Mucosa of rectum (tissue), 2 donors: ENCODE data around the gene SETD1A.
"Not testable (repeated sequence)": the region's sequence is repeated elsewhere in the genome, so short reads cannot be mapped to it uniquely, and the experiment has no call there.

ENCODE experiments used
- H3K27ac ChIP-seq, 2 donors: one replicate each; pipeline ENCODE4 v1.7.0; 2013; ENCODE audit warnings: inconsistent platforms in 2 of 2, low read depth in 2 of 2, low read length in 2 of 2
- H3K27me3 ChIP-seq, 2 donors: one replicate each; pipeline ENCODE4 v1.7.0; 2013; ENCODE audit warnings: low read length in 2 of 2; ENCODE audit not compliant: control insufficient read depth in 2 of 2, insufficient read depth in 2 of 2
- H3K36me3 ChIP-seq, 2 donors: one replicate each; pipeline ENCODE4 v1.7.0; 2013; ENCODE audit warnings: low read length in 2 of 2; ENCODE audit not compliant: control insufficient read depth in 2 of 2, insufficient read depth in 2 of 2
- H3K4me1 ChIP-seq, 2 donors: one replicate each; pipeline ENCODE4 v1.7.0; 2013; ENCODE audit warnings: low read length in 2 of 2, mild to moderate bottlenecking in 1 of 2; ENCODE audit not compliant: control insufficient read depth in 2 of 2, insufficient read depth in 2 of 2
- H3K4me3 ChIP-seq, 2 donors: one replicate each; pipeline ENCODE4 v1.7.0; 2013; ENCODE audit warnings: low read length in 2 of 2
- H3K9ac ChIP-seq, 2 donors: one replicate each; pipeline ENCODE4 v1.7.0; 2013; ENCODE audit warnings: low read length in 2 of 2, low read depth in 1 of 2, mild to moderate bottlenecking in 1 of 2
- H3K9me3 ChIP-seq, 2 donors: one replicate each; pipeline ENCODE4 v1.7.0; 2013; ENCODE audit warnings: low read length in 2 of 2; ENCODE audit not compliant: control insufficient read depth in 2 of 2
- donor health status: healthy.
- donor health status: Normal muscosa, but diverticular disease.

SETD1A gene

DNA sequence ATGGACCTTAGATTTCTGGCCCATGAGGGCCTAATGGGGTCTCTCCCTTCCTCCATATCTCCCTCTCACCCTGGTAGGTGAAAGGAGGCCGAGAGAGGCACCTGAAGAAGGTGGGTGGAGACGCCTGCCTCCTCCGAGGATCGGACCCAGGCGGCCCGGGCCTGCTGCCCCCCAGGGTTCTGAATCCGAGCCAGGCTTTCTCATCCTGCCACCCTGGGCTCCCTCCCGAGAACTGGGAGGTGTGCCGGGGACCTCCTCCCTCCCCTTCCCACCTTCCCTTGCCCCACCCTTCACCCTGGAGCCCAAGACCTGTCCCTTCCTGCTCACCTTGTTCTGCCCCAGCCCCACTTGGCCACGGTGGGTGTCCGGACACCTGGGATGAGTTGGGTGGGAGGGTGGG, 29.2 kb upstream of the SETD1A start:
- H3K4me3 ChIP-seq: no peak overlapping the region
- H3K9me3 ChIP-seq: no peaks in the 10 kb centered on the region
- no peak overlapping the region for H3K9ac ChIP-seq
- H3K27ac ChIP-seq: no peak overlapping the region
- H3K27me3 ChIP-seq: no peaks in the 10 kb centered on the region
- H3K36me3 ChIP-seq: peaks cover 19 to 25% of the 10 kb centered on the region in 2 donors
- H3K4me1 ChIP-seq: no peaks in the 10 kb centered on the region

DNA sequence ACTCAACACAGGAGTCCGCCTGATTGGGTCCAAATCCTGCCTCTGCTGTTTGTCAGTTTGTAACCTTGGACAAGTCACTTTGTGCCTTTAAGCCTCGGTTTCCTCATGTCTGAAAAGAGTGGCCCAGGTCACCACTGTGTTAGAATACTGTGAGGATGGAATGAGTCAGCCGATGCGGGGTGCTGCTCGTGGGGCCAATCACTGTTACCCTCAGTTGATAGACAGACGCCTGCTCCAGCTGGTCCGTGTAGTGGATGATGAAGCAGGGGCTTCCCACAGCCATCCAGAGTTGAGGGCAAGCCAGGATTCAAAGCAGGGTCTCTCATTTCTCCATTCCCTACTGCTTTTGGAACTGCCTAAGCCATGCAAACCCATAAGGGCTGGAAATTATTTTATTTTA, 28.4 kb upstream of the SETD1A start:
- H3K36me3 ChIP-seq: peaks cover 19 to 26% of the 10 kb centered on the region in 2 donors
- no peaks in the 10 kb centered on the region for H3K27me3 ChIP-seq
- no peak overlapping the region for H3K27ac ChIP-seq
- no peak overlapping the region for H3K4me3 ChIP-seq
- no peak overlapping the region for H3K9ac ChIP-seq
- no peaks in the 10 kb centered on the region for H3K4me1 ChIP-seq
- no peaks in the 10 kb centered on the region for H3K9me3 ChIP-seq

DNA sequence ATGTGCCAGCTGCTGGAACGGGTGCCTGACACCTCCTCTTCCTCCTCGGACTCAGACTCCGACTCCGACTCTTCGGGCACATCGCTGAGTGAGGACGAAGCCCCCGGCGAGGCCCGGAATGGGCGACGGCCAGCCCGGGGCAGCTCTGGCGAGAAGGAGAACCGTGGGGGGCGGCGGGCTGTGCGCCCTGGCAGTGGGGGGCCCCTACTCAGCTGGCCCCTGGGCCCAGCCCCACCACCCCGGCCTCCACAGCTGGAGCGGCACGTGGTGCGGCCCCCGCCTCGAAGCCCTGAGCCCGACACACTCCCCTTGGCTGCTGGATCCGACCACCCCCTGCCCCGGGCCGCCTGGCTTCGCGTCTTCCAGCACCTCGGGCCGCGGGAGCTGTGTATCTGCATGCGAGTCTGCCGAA, 27.4 kb upstream of the SETD1A start:
- no peaks in the 10 kb centered on the region for H3K9me3 ChIP-seq
- H3K4me3 ChIP-seq: no peak overlapping the region
- H3K36me3 ChIP-seq: peaks cover 22 to 26% of the 10 kb centered on the region in 2 donors
- H3K4me1 ChIP-seq: peaks cover 0 to 3% of the 10 kb centered on the region in 2 donors
- no peak overlapping the region for H3K9ac ChIP-seq
- H3K27me3 ChIP-seq: no peaks in the 10 kb centered on the region
- H3K27ac ChIP-seq: no peak overlapping the region

DNA sequence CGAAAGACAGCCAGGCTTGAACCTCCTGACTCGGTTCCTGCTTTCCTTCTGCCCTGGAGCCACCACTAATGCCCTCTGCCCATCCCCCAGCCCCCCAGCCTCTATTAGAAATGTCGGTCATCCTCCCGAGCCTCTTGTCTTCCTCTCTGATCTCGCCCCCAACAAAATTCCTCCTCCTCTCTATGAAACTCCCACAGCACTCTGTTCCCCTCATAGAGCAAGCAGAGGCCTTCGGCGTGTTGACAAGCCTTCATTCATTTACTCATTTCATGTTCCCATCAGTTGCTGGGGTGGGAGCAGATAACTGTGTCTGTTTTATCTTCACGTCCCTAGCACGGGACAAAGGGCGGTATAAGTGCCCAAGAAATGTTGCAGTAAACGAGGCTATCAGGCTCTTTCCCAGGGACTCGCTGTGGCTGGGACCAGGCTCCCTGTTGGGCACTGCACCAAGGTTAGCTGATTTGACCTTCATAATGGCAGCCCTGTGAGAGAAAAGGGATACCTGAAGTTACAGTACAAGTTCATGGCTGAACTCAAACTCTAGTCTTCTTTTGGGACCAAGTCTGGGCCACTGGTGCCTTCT, 26.4 kb upstream of the SETD1A start:
- Histone ChIP-seq H3K9me3 (no peaks in the 10 kb centered on the region), H3K36me3 (peaks cover 22 to 24% of the 10 kb centered on the region in 2 donors), H3K4me3 (no peak overlapping the region), H3K27ac (no peak overlapping the region), H3K4me1 (peaks cover 0 to 3% of the 10 kb centered on the region in 2 donors), H3K9ac (no peak overlapping the region), H3K27me3 (no peaks in the 10 kb centered on the region)

DNA sequence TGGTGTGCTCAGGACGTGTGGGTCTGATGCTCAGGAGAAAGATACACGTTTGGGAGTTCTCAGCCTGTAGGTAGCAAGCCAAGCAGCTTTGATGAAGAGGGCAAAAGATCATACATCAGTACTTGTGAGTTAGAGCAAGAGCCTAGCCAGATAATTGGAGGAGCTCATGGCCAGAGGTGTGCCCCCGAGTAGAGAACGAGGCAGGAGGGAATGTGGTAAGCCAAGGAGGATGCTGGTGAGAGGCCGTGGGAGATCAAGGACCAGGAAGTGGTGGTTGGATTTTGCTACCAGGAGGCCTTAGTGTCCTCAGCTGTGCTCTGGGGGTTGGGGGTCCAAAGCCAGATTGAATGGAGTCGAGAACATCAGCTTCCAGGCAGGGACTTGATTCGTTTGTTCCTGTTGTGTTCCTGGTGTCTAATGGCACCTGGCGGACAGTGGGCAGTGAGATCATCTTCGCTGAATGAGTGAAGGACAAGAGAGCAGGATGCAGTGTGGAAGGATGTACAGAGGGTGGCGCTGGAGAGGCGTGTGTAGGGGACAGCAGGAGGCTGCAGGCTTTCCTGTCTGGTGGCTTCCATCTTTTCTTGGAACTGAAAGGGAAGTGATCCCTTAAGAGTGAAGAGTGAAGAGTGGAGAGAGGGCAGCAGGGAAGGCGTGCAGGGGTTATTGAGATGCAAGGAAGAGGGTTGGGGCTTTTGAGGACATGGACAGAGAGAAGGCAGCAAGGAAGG, 22.6 kb upstream of the SETD1A start:
- H3K27me3 ChIP-seq: no peaks in the 10 kb centered on the region
- no peak overlapping the region for H3K9ac ChIP-seq
- H3K9me3 ChIP-seq: no peaks in the 10 kb centered on the region
- peaks cover 17 to 19% of the 10 kb centered on the region in 2 donors for H3K36me3 ChIP-seq
- peaks cover 0 to 3% of the 10 kb centered on the region in 2 donors for H3K4me1 ChIP-seq
- no peak overlapping the region for H3K4me3 ChIP-seq
- H3K27ac ChIP-seq: no peak overlapping the region

DNA sequence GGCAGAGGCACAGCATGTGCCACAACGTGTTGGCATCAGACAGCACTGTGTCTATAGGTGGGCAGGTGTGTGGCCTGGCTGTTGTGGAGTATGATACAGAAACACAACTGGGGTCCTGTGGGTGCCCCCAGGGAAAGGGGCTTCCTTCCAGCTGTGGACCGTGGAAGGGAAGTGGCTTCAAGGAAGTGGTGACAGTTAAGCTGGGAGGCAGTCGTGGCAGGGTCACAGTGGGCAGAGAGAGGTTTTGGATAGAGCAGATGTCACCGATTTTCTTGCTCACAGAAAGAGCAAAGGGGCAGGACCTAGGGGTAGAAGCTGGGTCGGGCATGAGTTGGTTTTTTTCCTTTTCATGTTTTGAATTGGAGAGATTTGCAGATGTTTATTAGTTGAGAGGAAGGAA, 19.9 kb upstream of the SETD1A start:
- Histone ChIP-seq H3K9ac (no peak overlapping the region), H3K4me3 (no peak overlapping the region), H3K27ac (no peak overlapping the region), H3K27me3 (no peaks in the 10 kb centered on the region), H3K9me3 (no peaks in the 10 kb centered on the region), H3K36me3 (peaks cover 3 to 6% of the 10 kb centered on the region in 2 donors), H3K4me1 (peaks cover 11 to 15% of the 10 kb centered on the region in 2 donors)

DNA sequence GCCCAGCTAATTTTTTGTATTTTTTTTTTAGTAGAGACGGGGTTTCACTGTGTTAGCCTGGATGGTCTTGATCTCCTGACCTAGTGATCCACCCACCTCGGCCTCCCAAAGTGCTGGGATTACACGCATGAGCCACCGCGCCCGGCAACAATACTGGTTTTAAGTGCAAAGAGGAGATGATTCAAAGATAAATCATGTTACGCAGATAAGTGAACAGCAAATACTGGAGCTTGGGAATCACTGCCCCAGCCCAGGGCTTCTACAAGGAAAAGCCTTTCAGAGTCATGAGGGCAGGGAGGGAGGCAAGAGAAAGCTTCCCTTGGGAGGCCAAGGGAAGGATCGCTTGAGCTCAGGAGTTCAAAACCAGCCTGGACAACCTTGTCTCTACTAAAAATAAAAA, 18.0 kb upstream of the SETD1A start:
- not testable (repeated sequence) for H3K9ac ChIP-seq, H3K27ac ChIP-seq, H3K36me3 ChIP-seq, H3K9me3 ChIP-seq, H3K4me3 ChIP-seq, H3K27me3 ChIP-seq
- peaks cover 14 to 18% of the 10 kb centered on the region in 2 donors for H3K4me1 ChIP-seq

DNA sequence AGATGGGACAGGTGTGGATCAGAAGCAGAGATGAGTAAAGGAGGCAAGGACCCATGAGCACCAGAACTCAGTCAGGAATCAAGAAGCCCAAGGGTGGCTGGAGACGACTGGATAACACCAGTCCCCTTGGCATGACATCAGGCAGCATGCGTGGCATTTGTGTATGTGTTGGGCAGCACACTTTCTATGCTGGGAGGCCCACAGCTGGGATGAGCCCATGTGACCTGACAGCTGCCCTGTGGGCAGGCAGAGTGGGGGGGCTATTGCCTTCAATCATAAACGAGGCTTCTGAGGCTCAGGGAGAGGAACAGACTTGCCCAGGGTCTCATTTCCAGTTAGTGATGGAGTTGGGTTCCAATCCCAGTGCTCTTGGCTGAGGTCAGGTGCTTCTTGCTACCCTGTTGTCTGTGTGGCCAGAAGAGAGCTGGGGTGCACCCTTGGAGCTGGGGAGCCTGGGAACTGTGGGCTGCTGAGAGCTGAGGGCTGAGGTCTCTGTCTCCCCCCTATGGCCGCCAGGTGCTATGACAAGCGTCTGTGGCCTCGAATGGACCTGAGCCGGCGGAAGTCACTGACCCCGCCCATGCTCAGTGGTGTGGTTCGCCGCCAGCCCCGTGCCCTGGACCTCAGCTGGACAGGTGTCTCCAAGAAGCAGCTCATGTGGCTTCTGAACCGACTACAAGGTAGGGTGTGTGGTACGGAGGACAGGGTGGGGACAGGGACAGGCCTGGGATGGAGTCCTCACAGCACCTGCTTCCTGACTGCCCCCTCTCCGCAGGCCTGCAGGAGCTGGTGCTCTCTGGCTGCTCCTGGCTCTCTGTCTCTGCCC, 15.7 kb upstream of the SETD1A start:
- H3K9me3 ChIP-seq: no peaks in the 10 kb centered on the region
- peaks cover 0 to 8% of the 10 kb centered on the region in 2 donors for H3K36me3 ChIP-seq
- H3K4me3 ChIP-seq: peak overlapping the region; percentile 31 to 56
- peak overlapping the region in 1 of 2 donors; percentile 44 for H3K9ac ChIP-seq
- H3K27ac ChIP-seq: peak overlapping the region; percentile 37 to 48
- H3K4me1 ChIP-seq: peaks cover 14% of the 10 kb centered on the region in 2 donors
- H3K27me3 ChIP-seq: no peaks in the 10 kb centered on the region

DNA sequence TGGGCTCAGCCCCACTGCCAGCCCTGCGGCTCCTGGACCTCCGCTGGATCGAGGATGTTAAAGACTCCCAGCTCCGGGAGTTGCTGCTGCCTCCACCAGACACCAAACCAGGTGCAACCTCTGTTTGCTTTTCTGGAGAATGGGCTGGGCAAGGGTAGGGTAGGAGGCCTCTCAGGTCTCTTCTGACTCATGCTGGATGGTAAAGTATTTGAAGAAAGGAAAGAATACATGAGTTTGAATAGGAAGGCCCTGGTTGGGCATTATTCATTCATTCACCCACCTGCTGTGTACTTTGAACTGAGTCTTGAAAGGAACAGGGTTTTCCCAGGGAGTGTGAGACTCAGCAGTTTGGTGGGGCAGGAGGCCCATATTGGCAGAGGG, 15.1 kb upstream of the SETD1A start:
- H3K9ac ChIP-seq: peak overlapping the region; percentile 24 to 44

DNA sequence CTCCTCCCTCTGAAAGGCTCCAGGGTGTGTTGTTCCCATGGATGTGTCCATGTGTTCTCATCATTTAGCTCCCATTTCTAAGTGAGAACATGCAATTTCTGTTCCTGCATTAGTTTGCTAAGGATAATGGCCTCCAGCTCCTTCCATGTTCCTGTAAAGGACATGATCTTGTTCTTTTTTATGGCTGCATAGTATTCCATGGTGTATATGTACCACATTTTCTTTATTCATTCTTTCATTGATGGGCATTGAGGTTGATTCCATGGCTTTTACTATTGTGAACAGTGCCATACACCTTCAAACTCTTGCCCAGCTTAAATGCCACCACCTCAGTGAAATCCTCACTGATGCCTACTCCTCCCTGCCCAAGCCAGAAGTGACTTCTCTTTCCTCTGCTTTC, 13.2 kb upstream of the SETD1A start:
- Histone ChIP-seq H3K36me3 (peaks cover 0 to 8% of the 10 kb centered on the region in 2 donors), H3K27ac (no peak overlapping the region), H3K27me3 (no peaks in the 10 kb centered on the region), H3K9ac (no peak overlapping the region), H3K4me1 (peaks cover 14% of the 10 kb centered on the region in 2 donors), H3K9me3 (no peaks in the 10 kb centered on the region), H3K4me3 (no peak overlapping the region)

More for the DNA sequence above, 15.1 kb upstream of the SETD1A start:
- peak overlapping the region; percentile 31 to 56 for H3K4me3 ChIP-seq
- peaks cover 0 to 8% of the 10 kb centered on the region in 2 donors for H3K36me3 ChIP-seq
- H3K4me1 ChIP-seq: peaks cover 14% of the 10 kb centered on the region in 2 donors
- H3K9me3 ChIP-seq: no peaks in the 10 kb centered on the region
- H3K27ac ChIP-seq: peak overlapping the region; percentile 37 to 48
- H3K27me3 ChIP-seq: no peaks in the 10 kb centered on the region
